SH-SY5Y (cell line): ENCODE measurements around the gene VWF.

Source experiments
- GATA2 ChIP-seq: IDR thresholded peaks from 2 replicates; pipeline ENCODE4 v1.6.1; 2011; ENCODE audit warnings: mild to moderate bottlenecking, low read depth, low read length
- GATA3 ChIP-seq: IDR thresholded peaks from 2 replicates; pipeline ENCODE4 v1.6.1; 2011; ENCODE audit warnings: low read depth, mild to moderate bottlenecking, low read length, moderate library complexity

DNA sequence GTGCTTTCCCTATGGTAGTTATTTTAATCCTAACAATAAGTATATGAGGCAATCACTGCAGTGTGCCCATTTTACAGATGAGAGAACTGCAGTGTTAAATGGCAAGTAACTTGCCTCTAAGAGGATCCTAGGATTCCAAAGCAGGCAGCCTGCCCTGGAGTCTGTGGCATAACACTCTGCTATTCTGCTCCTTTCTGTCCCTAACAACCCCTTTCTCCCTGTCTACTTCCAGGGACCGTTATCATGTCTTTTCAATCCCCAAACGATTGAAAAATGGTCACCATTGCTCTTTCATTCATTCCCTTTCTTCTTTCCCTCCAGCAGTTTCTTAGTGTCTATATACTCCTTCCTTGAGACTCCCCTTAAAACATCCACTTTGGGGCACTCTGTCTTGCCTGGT, 178.1 kb downstream of the VWF start:
- TF ChIP-seq GATA2 = no peak
- TF ChIP-seq GATA3 = no peak
